Osteoblast (primary cell): Measurements from ENCODE around the gene TPTE2. TPM values are rescaled to one million over a fixed set of nuclear protein-coding genes. Genes with fewer than 3 reads are reported as not detected.

Experiments used
- DNase-seq: peaks from one replicate; pipeline ENCODE4 v3.0.0; 2011; ENCODE audit warnings: low spot score, mixed read lengths; ENCODE audit not compliant: insufficient read length; ENCODE audit errors: missing footprints
- H2AFZ ChIP-seq: 2 replicates; pipeline ENCODE4 v1.6.0; 2011; ENCODE audit warnings: mild to moderate bottlenecking, low read length
- H3K27ac ChIP-seq: 2 replicates; pipeline ENCODE4 v1.5.1; 2011; ENCODE audit warnings: mild to moderate bottlenecking, low read depth, low read length, moderate library complexity
- H3K27me3 ChIP-seq: 2 replicates; pipeline ENCODE4 v1.6.0; 2012; ENCODE audit warnings: mild to moderate bottlenecking, control low read depth, inconsistent platforms, low read length, moderate library complexity; ENCODE audit not compliant: insufficient read depth
- H3K36me3 ChIP-seq: 2 replicates; pipeline ENCODE4 v1.5.1; 2011; ENCODE audit warnings: mild to moderate bottlenecking, low read length, control low read depth, moderate library complexity; ENCODE audit not compliant: insufficient read depth
- H3K4me1 ChIP-seq: 2 replicates; pipeline ENCODE4 v1.5.1; 2011; ENCODE audit warnings: mild to moderate bottlenecking, low read length, control low read depth, moderate library complexity; ENCODE audit not compliant: insufficient read depth
- H3K4me2 ChIP-seq: 2 replicates; pipeline ENCODE4 v1.6.0; 2011; ENCODE audit warnings: mild to moderate bottlenecking, low read length; ENCODE audit not compliant: insufficient read depth
- H3K4me3 ChIP-seq: fragments of 200-600 bp; sonication (generic); 3 replicates; pipeline ENCODE4 v1.5.1; 2012; ENCODE audit warnings: mild to moderate bottlenecking, low read length, inconsistent platforms; ENCODE audit not compliant: insufficient read depth
- H3K79me2 ChIP-seq: 2 replicates; pipeline ENCODE4 v1.6.0; 2012; ENCODE audit warnings: mild to moderate bottlenecking, low read length, control low read depth, inconsistent platforms; ENCODE audit not compliant: insufficient read depth
- H3K9me3 ChIP-seq: 2 replicates; pipeline ENCODE4 v1.5.1; 2011; ENCODE audit warnings: low read depth, low read length, control low read depth
- H4K20me1 ChIP-seq: 2 replicates; pipeline ENCODE4 v1.6.0; 2012; ENCODE audit warnings: mild to moderate bottlenecking, low read length, control low read depth; ENCODE audit not compliant: insufficient read depth
- total RNA-seq: library from RNA; depleted of rRNA; stranded (reverse); fragments of >200 nt; gene quantifications from 2 replicates; pipeline ENCODE4 v1.2.3, GENCODE V29; 2012
- TF ChIP-seq, protein P1 (sequence below): IDR thresholded peaks from 2 replicates; pipeline ENCODE4 v1.5.1; 2011; ENCODE audit warnings: mild to moderate bottlenecking, low read depth, low read length, moderate library complexity; ENCODE audit errors: extremely low read depth

TPTE2 gene
- total RNA-seq, 1 donor, result not detected

DNA sequence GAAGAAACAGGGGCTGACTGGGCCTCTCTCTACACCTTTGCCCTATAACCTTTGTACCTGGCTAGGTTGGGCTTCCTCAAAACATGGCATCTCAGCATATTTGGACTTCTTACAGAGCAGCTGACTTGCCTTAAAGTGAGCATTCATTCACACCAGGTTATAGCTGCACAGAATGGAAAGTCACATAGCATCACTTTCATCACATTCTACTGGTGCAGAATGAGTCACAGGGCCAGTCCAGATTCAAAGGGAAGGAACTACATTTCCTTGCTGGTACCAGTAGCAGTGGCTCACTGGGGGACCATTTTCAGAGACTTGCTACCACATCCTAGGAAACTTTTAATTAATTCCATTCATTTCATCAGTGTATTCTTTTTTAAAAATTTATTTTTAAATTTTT is 20.3 kb upstream of the TPTE2 start:
- H3K27ac ChIP-seq, result no peak overlapping the region
- H3K79me2 ChIP-seq, result no peaks in the 10 kb centered on the region
- no peaks in the 10 kb centered on the region for H3K4me1 ChIP-seq
- no peak for DNase-seq
- H3K4me2 ChIP-seq, result no peak overlapping the region
- H3K4me3 ChIP-seq, result no peak overlapping the region
- TF ChIP-seq, protein P1, sequence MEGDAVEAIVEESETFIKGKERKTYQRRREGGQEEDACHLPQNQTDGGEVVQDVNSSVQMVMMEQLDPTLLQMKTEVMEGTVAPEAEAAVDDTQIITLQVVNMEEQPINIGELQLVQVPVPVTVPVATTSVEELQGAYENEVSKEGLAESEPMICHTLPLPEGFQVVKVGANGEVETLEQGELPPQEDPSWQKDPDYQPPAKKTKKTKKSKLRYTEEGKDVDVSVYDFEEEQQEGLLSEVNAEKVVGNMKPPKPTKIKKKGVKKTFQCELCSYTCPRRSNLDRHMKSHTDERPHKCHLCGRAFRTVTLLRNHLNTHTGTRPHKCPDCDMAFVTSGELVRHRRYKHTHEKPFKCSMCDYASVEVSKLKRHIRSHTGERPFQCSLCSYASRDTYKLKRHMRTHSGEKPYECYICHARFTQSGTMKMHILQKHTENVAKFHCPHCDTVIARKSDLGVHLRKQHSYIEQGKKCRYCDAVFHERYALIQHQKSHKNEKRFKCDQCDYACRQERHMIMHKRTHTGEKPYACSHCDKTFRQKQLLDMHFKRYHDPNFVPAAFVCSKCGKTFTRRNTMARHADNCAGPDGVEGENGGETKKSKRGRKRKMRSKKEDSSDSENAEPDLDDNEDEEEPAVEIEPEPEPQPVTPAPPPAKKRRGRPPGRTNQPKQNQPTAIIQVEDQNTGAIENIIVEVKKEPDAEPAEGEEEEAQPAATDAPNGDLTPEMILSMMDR, result no peak
- no peaks in the 10 kb centered on the region for H4K20me1 ChIP-seq
- H3K9me3 ChIP-seq, result no peaks in the 10 kb centered on the region
- no peaks in the 10 kb centered on the region for H3K27me3 ChIP-seq
- no peaks in the 10 kb centered on the region for H3K36me3 ChIP-seq
- H2AFZ ChIP-seq, result no peak overlapping the region

DNA sequence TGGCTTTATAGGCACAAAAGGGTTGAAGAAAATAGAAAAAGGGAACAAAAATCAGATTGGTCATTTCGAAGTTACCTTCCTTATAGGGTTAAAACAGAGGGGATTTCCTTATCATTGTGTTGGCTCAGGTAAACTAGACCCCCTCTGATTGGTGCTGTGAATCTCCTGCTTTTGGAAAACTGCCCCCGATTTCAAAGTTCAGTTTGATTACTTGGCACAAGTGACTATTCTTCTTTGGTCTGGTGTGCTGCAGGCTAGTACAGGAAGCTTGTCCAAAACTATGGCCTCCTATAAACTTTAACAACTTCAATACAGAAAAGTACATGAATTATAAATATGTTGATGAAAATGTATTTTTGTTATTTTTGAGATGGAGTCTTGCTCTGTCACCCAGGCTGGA is 13.9 kb upstream of the TPTE2 start:
- Histone ChIP-seq H3K4me2 (no peak overlapping the region), H3K27ac (no peak overlapping the region), H4K20me1 (no peaks in the 10 kb centered on the region), H3K36me3 (no peaks in the 10 kb centered on the region), H3K9me3 (no peaks in the 10 kb centered on the region), H2AFZ (no peak overlapping the region), H3K4me1 (no peaks in the 10 kb centered on the region), H3K4me3 (no peak overlapping the region), H3K27me3 (no peaks in the 10 kb centered on the region), H3K79me2 (no peaks in the 10 kb centered on the region)
- no peak for DNase-seq
- TF ChIP-seq, protein P1, result no peak

DNA sequence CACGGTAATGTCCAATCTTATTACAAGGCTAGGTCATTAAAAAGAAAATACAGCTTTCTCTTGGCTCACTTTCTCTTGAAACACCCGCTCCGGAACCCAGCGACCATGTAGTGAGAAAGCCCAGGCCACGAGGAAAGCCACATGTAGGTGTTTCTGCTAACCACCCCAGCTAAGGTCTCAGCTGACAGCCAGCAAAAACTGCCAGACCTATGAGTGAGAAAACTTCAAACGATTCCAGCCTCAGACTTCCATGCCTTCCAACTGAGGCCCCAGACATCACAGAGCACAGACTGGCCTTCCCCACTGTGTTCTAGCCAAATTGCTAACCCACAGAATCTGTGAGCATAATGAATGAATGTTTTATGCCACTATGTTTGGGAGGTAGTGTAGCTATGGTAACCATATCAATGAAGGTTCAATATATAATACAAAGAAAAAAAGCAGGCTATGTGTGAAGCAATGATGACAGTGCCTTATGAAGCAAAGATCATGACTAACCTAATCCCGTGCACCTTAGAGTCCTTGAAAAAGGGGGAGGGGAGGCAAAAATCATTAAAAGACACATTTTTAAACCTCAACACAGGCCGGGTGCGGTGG is 11.9 kb upstream of the TPTE2 start:
- Histone ChIP-seq H3K4me1 (no peaks in the 10 kb centered on the region), H3K27me3 (no peaks in the 10 kb centered on the region), H4K20me1 (no peaks in the 10 kb centered on the region), H3K4me3 (no peak overlapping the region), H2AFZ (no peak overlapping the region), H3K27ac (no peak overlapping the region), H3K4me2 (no peak overlapping the region), H3K79me2 (no peaks in the 10 kb centered on the region), H3K9me3 (no peaks in the 10 kb centered on the region), H3K36me3 (no peaks in the 10 kb centered on the region)
- no peak for DNase-seq
- TF ChIP-seq, protein P1, result no peak

- H3K4me2 ChIP-seq, result no peak overlapping the region
- H4K20me1 ChIP-seq, result no peaks in the 10 kb centered on the region
- DNase-seq, result no peak
- H3K9me3 ChIP-seq, result no peaks in the 10 kb centered on the region
- H3K36me3 ChIP-seq, result no peaks in the 10 kb centered on the region
- H2AFZ ChIP-seq, result no peak overlapping the region
- no peaks in the 10 kb centered on the region for H3K79me2 ChIP-seq
- H3K27ac ChIP-seq, result no peak overlapping the region
- H3K4me1 ChIP-seq, result no peaks in the 10 kb centered on the region
- H3K4me3 ChIP-seq, result no peak overlapping the region
- no peaks in the 10 kb centered on the region for H3K27me3 ChIP-seq
- TF ChIP-seq, protein P1, result no peak
Observed at GRCh38 chr13:19572280-19572679, 10.9 kb upstream of the TPTE2 start.
